NK-92 (cell line): ENCODE results near the gene ASAP2.

Experiments used
- DNase-seq: peaks from one replicate; lab custom pipeline; 2025; ENCODE audit not compliant: unreplicated experiment; lab: John Stamatoyannopoulos, UW

Gene ASAP2

DNA sequence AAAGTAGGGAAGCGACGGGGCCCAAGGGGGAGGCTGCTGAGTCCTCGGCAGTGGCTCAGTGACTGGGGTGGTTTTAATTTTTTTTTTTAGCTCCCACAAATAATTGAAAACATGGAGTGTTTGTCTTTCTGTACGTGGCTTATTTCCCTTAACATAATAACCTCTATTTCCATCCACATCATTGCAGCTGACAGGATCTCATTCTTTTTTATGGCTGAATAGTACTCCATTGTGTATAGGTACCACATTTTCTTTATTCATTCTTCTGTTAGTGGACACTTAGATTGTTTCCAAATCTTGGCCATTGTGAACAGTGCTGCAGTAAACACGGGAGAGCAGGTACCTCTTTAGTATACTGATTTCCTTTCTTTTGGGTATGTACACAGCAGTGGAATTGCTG, 65.1 kb downstream of the ASAP2 start:
- DNase-seq: no peak

DNA sequence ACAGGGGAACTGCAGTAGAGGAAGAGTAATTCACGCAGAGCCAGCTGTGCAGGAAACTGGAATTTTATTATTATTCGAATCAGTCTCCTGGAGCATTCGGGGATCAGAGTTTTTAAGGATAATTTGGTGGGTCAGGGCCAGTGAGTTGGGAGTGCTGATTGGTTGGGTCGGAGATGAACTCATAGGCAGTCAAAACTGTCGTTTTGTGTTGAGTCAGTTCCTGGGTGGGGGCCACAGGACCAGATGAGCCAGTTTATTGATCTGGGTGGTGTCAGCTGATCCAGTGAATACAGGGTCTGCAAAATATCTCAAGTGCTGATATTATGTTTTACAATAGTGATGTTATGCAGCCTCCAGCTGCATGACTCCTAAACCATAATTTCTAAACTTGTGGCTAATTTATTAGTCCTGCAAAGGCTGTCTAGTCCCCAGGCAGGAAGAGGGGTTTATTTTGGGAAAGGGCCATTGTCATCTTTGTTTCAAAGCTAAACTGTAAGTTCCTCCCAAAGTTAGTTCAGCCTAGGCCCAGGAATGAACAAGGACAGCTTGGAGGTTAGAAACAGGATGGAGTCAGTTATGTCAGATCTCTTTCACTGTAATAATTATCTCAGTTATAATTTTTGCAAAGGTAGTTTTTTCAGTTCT, 67.0 kb downstream of the ASAP2 start:
- DNase-seq: no peak

DNA sequence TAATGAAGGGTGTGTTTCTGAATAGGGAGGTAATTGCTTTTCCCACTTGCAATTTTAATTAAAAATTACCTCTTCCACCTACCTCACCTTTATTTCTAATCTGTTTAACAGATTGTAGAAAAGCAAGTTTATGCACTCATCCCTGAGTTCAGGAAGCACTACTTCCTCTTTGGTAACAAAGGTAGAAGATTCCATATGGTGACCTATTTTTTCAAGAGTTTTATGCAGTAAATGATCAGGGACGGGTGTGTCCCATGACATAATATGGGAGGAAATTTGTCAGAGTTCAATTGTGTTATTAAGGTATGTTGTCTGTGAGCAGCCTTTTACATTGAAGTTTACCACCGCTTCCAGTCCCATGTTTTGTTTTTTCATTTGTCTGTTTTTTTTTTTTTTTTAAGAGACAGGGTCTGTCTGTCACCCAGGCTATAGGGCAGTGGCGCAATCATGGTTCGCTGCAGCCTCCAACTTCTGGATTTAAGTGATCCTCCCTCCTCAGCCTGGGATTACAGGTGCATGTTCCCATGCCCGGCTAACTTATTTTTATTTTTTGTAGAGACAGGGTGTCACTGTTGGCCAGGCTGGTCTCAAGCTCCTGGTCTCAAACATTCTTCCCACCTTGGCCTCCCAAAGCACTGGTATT, 68.2 kb downstream of the ASAP2 start:
- DNase-seq: no peak

DNA sequence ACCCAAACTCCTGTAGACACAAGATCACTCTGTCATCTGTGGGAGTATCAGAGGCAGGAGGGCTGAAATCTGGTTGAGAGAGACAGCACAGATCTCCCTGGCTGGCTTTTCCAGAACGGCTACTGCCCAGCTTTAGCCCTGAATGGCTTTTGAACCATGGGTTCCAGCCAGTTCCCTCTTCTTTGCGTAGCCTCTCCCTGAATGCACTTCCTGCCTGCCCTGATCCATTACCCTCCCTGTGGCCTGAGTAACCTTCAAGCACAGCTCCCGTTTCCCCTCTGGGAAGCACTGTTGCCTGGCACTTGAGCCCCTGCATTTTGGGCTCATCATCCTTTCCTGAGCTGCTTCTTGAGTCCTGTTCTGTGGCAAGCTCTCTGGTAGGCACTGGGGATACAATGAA, 68.8 kb downstream of the ASAP2 start:
- DNase-seq: no peak

DNA sequence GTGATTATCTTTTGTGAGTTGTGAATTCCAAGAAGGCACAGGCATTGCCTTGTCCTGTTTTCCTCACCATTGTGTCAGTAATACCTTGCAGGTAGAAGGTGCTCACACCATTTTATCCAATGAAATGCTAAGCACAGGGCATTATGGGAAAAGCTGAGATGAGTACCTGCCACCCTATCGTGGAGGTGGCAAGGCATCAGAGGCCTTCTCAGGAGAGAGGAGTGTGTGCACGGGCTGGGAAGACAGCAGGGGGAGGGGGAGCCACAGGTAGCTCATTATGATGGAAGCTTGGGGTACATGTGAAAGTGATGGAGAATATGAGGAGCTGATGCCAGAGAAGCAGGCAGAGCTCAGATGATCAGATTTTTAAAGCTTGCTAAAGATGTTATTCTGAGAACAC, 69.5 kb downstream of the ASAP2 start:
- DNase-seq: no peak

DNA sequence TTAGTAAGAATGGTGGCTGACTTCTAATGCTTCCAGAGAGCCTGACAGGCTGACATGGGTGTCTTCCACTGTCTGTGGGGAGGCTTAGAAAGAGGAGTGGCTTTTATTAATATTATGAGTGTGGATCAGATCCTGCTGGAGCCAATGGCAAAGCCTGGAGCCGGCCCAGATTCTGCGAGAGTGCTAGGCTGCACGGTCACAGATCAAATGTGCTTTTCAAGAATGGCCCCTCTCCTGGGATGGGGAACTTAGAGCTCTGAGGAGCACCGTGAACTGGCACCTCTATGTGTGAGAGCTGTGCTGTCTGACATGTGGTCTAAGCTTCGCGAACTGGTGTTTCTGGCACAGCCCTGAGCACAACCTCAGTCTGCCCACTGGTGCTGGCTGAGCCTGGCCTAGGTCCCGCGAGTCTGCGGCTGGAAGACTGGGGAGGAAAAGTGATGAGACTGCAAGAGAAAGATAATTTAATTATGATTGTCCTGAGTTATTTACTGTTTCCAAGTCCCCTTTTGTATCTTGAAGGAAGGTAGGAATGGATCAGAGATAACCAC, 70.4 kb downstream of the ASAP2 start:
- DNase-seq: no peak

DNA sequence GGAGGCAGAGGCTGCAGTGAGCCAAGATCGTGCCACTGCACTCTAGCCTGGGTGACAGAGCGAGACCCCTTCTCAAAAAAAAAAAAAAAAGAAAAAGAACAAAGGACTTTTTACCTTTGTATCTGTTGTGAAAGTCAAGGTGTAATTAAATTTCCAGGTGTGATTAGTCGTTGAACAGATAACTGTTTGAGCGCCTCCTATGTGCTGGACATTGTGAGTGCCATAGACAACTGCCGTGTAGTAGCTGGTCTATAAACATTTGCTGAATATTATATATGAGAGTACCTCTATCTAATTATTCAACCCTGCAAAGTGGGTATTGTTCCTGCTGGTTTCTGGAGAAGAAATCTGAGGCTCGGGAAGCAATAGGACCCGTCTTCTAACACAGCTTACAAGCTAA, 71.8 kb downstream of the ASAP2 start:
- no peak for DNase-seq

DNA sequence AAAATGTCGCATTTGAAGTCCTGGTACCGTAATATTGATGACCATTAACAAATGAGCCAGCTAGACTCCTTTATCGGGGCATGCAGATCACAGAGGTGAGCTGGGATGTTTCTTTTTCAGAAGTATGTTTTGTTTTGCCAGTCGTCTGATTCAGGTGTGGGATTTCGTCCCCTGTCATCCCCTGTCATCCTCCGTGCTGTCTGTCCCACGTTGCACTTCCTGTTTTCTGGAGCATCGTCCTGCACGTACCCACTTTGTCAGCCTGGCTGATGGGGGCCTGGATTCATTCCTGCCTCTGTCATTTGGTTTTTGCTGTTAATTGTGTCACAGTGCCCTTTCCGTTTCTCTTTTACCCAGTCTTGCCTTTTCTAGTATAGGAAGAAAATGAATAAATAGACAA, 72.8 kb downstream of the ASAP2 start:
- no peak for DNase-seq

DNA sequence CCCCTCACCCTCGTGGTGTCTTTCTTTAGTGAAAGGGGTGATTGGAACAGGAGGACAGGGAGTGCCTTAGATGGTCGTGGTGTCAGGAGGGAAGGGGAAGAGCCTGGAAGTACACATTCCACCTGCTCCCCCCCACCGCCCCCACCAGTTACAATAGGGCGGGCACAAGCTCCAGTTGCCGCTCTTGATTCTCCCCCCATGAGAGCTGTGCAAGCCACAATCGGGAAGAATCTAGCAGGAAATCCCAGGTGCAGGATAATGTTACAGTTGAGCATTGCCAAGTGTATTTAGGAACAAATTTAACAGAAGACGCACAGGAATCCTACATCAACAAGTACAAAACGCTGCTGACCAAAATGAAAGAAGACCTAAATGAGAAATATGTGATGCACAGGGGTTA, 73.6 kb downstream of the ASAP2 start:
- no peak for DNase-seq

DNA sequence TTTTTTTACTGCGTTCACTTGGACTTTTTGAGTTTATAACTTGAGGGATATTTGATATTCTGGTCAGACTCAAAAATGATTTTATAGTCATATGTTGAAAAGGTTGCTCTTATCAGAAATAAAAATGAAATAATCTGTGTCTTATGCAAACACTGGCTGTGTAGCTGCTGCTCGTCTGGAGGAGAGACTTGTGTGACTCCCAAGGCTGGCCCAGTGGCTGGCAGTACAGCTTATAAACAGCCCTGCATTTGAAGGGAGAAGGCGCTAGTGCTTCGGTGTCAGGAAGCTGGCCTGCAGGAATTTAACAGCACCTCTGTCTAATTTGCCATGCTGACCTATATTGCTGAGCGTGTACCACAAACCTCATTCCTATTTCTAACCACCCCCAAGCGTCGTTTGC, 74.5 kb downstream of the ASAP2 start:
- no peak for DNase-seq

DNA sequence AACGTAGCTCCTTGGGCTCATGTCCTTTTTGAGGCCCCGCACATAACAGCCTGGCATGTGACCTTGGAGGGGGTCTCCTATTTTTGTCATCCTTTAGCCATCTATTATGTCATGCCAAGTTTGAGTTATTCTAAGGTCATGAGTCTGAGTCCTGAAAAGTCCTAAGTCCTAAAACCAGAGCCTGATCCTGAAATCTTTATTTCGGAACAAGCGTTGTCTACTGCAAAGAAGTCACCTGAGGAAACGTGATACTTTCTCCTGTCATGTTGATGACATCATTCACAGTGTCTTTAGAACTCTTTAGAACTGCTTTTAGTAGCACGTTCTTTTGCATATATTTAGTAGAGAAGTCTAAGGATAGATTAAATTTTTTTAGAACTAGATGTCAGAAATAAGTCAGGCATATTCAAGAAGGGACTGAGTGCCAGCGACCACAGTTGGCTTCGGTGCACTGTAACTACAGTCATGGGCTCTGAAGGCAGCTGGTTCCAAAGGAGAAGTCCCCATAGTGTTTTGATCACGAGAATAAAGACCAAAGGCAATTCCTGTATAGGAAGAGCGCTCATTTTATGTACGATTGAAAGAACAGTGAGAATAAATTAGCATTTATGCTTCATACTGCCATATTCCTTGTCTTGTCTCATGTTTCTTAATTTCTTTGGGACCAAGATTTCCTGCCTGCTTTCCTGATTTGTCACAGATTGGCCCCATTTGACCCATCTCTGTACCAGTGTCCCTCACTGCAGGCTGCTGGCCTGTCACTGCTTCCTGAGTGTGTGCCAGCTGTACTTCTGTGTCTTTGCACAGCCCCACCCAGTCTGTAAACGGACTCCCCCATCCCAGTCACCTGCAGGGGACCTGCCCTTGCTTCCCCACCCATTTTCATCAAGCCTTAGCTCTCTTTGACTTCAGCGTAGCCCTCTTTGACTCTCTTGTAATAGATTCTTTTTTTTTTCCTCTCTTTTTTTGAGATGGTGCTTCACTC, 75.8 kb downstream of the ASAP2 start:
- no peak for DNase-seq

DNA sequence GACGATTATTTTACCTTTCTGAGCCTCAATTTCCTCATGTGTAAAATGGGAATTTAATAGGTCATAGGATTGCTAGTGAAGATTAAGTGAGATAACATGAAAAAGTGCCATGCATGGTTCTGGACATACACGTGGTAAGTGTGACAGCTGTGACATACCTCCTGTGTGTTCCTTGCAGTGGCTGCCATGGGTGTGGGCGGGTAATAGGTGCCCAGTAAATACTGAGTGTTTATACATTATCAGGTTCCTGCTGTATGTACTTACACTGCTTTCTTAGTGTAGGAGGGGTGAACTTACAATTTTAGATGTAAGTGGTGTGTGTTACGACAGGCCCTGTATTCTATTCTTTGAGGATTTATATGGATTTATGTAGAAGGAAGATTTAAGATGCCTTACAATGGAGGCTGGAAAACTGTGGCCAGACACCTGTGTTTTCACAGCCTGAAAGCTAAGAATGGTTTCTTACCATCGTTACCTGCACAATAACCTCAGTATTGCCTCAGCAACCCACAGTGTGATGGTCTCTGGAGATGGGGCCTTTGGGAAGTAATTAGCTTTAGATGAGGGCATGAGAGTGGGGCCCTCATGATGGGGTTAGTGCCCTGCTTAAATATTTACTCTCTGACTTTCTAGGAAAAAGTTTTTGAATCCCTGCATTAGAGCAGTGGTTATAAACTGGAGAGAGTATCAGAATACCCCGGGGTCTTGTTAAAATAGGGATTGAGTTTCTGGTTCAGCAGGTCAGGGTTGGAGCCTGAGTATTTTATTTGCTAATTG, 78.1 kb downstream of the ASAP2 start:
- DNase-seq: no peak

DNA sequence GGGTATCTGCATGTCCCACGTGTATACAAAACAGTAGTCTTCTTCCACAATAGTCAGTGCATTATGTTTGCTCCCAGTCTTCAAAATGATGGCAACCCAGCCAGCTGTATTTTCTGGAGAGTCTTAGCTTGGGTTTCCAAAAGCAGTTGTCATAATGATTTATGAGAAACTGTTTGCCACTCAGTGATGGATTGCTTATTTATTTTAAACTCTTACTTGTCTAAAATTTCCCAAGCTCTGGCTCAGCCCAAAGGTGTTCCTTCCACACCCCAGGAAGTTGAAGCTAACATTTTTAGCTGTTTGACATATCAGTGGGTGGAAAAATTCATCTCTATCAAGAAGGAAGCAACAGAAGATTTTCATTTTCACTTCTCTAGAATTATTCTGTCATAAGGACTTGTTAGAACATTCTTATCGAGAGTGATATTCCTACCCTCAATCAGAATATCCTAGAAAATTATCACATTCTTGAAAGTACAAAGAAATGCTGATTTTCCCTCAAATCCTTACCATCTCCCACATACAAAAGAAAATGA, 78.8 kb downstream of the ASAP2 start:
- no peak for DNase-seq

DNA sequence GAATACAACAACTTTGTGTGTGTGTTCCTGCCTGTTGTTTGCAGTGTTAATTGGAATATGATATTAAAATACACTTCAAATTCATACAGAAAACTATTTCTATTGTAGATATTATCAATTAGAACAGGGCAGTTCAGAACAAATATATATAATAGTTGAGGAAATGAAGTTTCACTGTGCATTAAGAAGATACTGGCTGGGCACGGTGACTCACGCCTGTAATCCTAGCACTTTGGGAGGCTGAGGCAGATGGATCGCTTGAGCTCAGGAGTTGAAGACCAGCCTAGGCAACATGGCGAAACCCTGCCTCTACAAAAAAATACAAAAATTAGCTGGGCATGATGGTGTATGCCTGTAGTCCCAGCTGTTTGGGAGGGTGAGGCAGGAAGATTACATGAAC, 79.3 kb downstream of the ASAP2 start:
- DNase-seq: no peak

DNA sequence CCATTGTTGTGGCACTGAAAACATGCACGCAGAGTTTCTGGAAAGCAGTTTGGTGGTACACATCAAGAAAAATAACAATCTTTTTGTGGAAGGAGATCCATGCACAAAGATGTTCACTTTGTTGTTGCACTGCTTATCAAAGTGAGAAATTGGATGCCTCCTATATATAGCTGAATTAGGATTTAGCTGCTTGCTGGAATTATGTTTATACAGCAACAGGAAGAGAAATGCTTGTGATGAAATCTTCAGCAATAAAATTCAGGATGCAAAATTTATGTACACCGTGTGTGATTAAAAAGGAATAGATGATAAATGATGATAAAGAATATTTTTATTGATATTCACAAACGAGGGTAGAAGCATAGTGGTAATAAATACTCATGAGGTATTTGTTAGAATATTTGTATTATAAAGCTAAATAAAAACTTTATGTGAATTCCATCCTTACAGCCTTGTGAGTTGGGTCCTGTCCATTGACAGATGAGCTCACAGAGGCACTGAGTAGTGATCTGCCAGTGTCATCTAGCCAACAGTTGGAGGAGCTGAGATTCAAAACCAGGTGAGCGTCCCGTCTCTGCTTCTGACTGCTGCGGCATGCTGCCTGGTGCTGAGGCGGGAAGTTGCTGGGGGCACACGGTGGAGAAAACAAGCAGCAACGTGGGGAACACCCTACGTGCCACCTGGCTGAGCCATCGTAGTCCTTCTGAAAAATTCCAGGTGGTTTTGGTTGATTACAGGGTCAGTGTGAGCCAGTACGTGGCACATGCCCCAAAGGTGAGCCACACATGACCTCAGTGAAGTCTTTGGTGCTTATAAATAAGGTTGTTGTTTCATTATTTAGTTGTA, 80.2 kb downstream of the ASAP2 start:
- no peak for DNase-seq

DNA sequence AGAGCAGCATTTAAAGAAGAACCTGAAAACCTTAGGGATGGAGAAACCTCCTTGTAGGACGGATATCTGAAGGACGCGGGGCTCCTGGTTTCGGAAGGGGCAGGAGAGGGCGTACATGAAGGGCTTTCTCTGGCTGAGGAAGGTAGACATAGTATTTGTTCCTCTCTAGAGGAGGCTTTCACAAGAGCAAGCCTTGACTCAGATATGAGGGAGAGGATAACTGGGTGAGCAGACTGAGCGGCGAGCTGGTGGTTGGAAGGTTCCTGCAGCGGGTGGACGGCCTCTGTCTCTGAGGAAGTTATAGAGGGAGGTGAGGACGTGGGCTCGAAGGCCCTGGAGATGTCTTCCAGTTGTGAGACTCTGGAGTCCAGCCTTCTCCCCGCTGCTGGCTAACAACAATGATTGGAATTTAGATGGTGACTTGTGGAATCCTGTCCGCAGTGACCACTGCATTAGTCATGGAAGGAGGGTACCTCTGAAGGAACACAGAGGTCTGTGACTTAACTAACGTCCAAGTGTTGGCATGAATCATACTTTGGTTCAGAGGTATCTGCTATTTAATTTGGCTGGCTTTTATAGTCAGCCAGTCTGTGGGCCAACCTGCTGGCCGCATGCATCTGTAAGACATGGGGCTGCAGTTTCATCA, 80.9 kb downstream of the ASAP2 start:
- DNase-seq: no peak

DNA sequence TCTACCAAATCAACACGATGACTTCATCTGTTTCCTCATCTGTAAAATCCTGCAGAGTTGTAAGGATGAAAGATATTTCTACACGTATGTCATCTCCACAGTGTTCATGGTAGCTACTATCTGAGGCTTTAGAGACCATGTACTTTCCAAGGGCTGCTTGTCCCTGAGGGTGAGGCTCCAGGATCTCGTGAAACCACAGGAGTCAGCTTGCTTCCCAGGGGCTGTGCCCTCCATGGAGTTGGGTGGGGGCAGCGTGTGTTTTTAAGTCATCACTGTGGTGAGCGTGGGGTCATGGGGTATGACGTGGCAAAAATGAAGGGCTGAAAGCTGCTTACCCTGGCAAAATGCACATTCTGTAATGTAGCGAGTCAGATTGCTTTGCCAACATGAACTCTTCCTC, 81.6 kb downstream of the ASAP2 start:
- no peak for DNase-seq

DNA sequence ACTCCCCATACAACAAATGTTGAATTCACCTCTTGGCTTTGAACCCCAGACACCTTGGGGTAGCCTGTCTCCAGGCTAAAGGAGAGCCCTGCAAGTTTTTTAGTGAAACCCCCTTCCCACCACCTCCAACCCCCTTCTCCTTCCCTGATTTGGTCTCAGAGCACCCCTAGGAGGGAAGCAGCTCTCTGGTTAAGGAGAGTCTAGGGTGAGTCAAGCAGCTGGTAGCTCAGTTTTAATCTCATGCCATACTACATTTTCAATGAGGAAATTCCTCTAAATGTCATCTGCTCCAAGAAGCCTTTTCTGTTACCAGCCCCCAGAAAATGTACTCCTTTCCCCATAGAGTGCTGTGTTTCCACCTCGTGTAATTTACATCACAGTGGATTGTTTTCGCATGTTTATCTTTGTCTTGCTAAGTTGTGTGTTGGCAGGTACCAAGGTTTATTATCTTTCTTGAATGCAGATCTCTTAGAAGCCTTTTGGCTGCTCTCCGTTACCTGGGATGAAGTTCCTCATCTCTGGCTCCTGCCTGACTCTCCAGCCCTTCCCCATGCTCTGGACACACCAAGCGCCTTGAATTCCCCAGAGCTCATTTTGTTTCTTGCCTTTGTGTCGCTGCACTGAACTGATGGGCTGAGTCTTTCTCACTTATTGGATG, 82.2 kb downstream of the ASAP2 start:
- no peak for DNase-seq

DNA sequence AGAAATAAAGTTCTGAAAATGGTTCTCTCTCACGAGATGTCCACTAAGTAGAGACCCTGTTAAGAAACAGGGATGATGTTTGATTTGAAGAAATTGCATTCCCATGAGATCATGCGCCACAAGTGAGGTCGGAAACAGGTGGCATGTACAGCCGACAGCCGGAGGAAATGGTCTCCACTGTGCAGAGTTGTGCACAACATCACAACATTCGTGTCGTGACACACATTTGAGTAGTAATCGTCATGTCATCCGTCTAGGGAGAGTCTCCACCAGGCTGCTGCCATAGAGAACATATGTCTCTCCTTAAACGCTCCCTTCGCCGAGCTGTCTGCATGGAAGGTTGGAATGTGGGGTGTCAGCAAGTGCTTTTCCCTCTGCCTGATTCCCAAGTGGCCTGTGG, 84.7 kb downstream of the ASAP2 start:
- no peak for DNase-seq
